Neuronal stem cell (in vitro differentiated cells): ENCODE results near the gene HSP90AA1.
A peak's percentile ranks its signal among the peaks of the same experiment; 100 is the strongest.

ENCODE experiments used
- DNase-seq: peaks from one replicate; pipeline ENCODE4 v3.0.0-alpha.2; 2013; ENCODE audit warnings: low spot score
- H2AFZ ChIP-seq: one replicate; pipeline ENCODE4 v1.6.1; 2013; ENCODE audit warnings: mild to moderate bottlenecking, low read length, inconsistent platforms
- H2AK5ac ChIP-seq: 2 replicates; pipeline ENCODE4 v1.6.1; 2013; ENCODE audit warnings: low read depth, mild to moderate bottlenecking, inconsistent platforms, low read length, moderate library complexity, mixed read lengths
- H2BK120ac ChIP-seq: 2 replicates; pipeline ENCODE4 v1.6.1; 2013; ENCODE audit warnings: low read depth, mild to moderate bottlenecking, inconsistent platforms, low read length, moderate library complexity, mixed read lengths
- H2BK12ac ChIP-seq: one replicate; pipeline ENCODE4 v1.6.1; 2013; ENCODE audit warnings: low read length, inconsistent platforms
- H2BK15ac ChIP-seq: 2 replicates; pipeline ENCODE4 v1.6.1; 2013; ENCODE audit warnings: mild to moderate bottlenecking, low read length, inconsistent platforms, mixed read lengths
- H2BK5ac ChIP-seq: one replicate; pipeline ENCODE4 v1.6.1; 2013; ENCODE audit warnings: inconsistent platforms, mild to moderate bottlenecking, low read length, moderate library complexity
- H3K14ac ChIP-seq: one replicate; pipeline ENCODE4 v1.6.1; 2013; ENCODE audit warnings: low read length, inconsistent platforms
- H3K18ac ChIP-seq: 2 replicates; pipeline ENCODE4 v1.6.1; 2013; ENCODE audit warnings: low read length, inconsistent platforms
- H3K23ac ChIP-seq: 2 replicates; pipeline ENCODE4 v1.6.1; 2013; ENCODE audit warnings: low read depth, mild to moderate bottlenecking, mixed read lengths, low read length, inconsistent platforms; ENCODE audit not compliant: poor library complexity
- H3K27ac ChIP-seq: replicated peaks from 3 replicates; pipeline ENCODE4 v1.5.1; 2013; ENCODE audit warnings: low read length, inconsistent platforms
- H3K27me3 ChIP-seq, 3 experiments: 2 replicates each; pipeline ENCODE4 v1.6.1; 2013; ENCODE audit warnings: low read length in 3 of 3, mild to moderate bottlenecking in 2 of 3, inconsistent platforms in 1 of 3, low read depth in 1 of 3, mixed read lengths in 1 of 3, moderate library complexity in 1 of 3; ENCODE audit not compliant: control insufficient read depth in 3 of 3, insufficient read depth in 3 of 3
- H3K36me3 ChIP-seq, 2 donors: replicated peaks in 1 of 2; 2 replicates each; pipeline ENCODE4 v1.6.1; 2013; ENCODE audit warnings: low read length in 2 of 2; ENCODE audit not compliant: control insufficient read depth in 2 of 2, insufficient read depth in 2 of 2
- H3K4ac ChIP-seq: 2 replicates; pipeline ENCODE4 v1.6.1; 2013; ENCODE audit warnings: inconsistent platforms, mild to moderate bottlenecking, low read length, moderate library complexity
- H3K4me1 ChIP-seq, 2 donors: 1 replicate in 1 of 2; 2 replicates in 1 of 2; pipeline ENCODE4 v1.6.1; 2013; ENCODE audit warnings: low read length in 2 of 2, low read depth in 1 of 2; ENCODE audit not compliant: control insufficient read depth in 2 of 2, insufficient read depth in 1 of 2
- H3K4me2 ChIP-seq: one replicate; pipeline ENCODE4 v1.6.1; 2013; ENCODE audit warnings: mild to moderate bottlenecking, low read length, inconsistent platforms; ENCODE audit not compliant: insufficient read depth, poor library complexity, severe bottlenecking
- H3K4me3 ChIP-seq, 2 donors: 2 replicates each; pipeline ENCODE4 v1.5.1; 2013; ENCODE audit warnings: low read length in 2 of 2, mild to moderate bottlenecking in 2 of 2, inconsistent platforms in 1 of 2, moderate library complexity in 1 of 2
- H3K79me1 ChIP-seq: one replicate; pipeline ENCODE4 v1.6.1; 2013; ENCODE audit warnings: low read depth, mild to moderate bottlenecking, inconsistent platforms, low read length, moderate library complexity
- H3K9ac ChIP-seq: one replicate; pipeline ENCODE4 v1.6.1; 2013; ENCODE audit warnings: mild to moderate bottlenecking, low read depth, low read length, inconsistent platforms; ENCODE audit not compliant: poor library complexity
- H3K9me3 ChIP-seq, 2 donors: replicated peaks in 1 of 2; 2 replicates each; pipeline versions ENCODE3 to v1.6.1; 2013; ENCODE audit warnings: low read length in 2 of 2, mild to moderate bottlenecking in 2 of 2, inconsistent platforms in 1 of 2, low read depth in 1 of 2, mixed read lengths in 1 of 2, moderate library complexity in 1 of 2; ENCODE audit not compliant: control insufficient read depth in 2 of 2, insufficient read depth in 1 of 2
- H4K8ac ChIP-seq: one replicate; pipeline ENCODE4 v1.6.1; 2013; ENCODE audit warnings: low read depth, mild to moderate bottlenecking, inconsistent platforms, low read length, moderate library complexity
- H4K91ac ChIP-seq: one replicate; pipeline ENCODE4 v1.6.1; 2013; ENCODE audit warnings: low read length, low read depth, mild to moderate bottlenecking, inconsistent platforms; ENCODE audit not compliant: poor library complexity
- WGBS, 2 donors: extraction: QIAGEN DNeasy Blood & Tissue Kit; methylation state at CpG; one replicate each; pipeline ENCODE4 v1.1.7; 2013; ENCODE audit warnings: missing lambda C conversion rate in 2 of 2, mixed read lengths in 1 of 2; ENCODE audit not compliant: insufficient read length in 2 of 2, insufficient replicate concordance in 1 of 2; ENCODE audit errors: extremely low coverage in 2 of 2; 5-methylcytosine and 5-hydroxymethylcytosine counted together

Gene HSP90AA1

DNA sequence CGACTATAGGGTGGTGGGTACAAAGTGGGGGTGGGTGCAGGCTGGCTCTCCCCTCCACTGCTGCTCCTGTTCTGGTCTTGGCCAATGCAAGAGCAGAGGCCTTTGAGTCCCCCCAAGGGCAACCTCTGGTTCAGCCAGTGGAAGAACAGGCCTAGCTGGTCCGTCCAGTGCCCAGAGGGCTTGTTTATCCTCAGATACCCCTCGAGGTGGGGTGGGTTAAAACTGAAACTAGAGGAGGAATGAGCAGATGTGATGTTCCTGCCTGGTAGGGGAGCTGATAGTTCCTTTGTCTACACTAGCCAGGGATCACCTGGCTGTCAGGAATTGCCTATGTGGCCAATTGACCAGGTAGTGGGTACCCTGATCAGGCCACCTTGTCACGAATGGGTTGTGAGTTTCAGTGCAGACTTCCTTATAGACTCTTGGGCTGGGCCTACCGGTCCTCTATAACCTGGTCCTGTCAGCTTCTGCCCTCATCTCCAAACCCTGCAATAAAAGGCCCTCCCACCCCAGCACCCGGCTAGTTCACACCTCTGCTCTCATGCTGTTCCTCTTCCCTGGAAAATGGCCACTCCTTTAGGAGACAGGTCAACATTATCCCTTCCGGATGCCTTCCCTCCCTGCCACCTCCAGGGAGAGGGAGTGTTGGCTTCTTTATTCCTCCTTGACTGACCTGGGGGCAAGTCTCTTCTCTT, 10.7 kb upstream of the HSP90AA1 start:
- no peaks in the 10 kb centered on the region for H3K9me3 ChIP-seq
- no peak overlapping the region for H2BK12ac ChIP-seq
- no peak for DNase-seq
- H3K4me3 ChIP-seq: no peak overlapping the region
- no peaks in the 10 kb centered on the region for H3K79me1 ChIP-seq
- H2BK15ac ChIP-seq: no peak overlapping the region
- H3K14ac ChIP-seq: no peak overlapping the region
- H4K8ac ChIP-seq: no peak overlapping the region
- no peak overlapping the region for H2AK5ac ChIP-seq
- H2AFZ ChIP-seq: no peak overlapping the region
- H3K4me1 ChIP-seq: peaks cover 2 to 15% of the 10 kb centered on the region in 2 donors
- peak overlapping the region; percentile 8 for H3K18ac ChIP-seq
- H3K27ac ChIP-seq: no peak overlapping the region
- peak overlapping the region; percentile 26 for H3K23ac ChIP-seq
- no peak overlapping the region for H2BK120ac ChIP-seq
- no peak overlapping the region for H2BK5ac ChIP-seq
- H3K36me3 ChIP-seq: no peaks in the 10 kb centered on the region
- no peak overlapping the region for H3K4ac ChIP-seq
- H3K9ac ChIP-seq: no peak overlapping the region
- no peak overlapping the region for H3K4me2 ChIP-seq
- H4K91ac ChIP-seq: no peak overlapping the region
- WGBS, 2 donors: no CpG with 5 or more reads among the region's 7 CpGs
- peaks cover 0 to 4% (median 0%) of the 10 kb centered on the region in 3 experiments for H3K27me3 ChIP-seq

DNA sequence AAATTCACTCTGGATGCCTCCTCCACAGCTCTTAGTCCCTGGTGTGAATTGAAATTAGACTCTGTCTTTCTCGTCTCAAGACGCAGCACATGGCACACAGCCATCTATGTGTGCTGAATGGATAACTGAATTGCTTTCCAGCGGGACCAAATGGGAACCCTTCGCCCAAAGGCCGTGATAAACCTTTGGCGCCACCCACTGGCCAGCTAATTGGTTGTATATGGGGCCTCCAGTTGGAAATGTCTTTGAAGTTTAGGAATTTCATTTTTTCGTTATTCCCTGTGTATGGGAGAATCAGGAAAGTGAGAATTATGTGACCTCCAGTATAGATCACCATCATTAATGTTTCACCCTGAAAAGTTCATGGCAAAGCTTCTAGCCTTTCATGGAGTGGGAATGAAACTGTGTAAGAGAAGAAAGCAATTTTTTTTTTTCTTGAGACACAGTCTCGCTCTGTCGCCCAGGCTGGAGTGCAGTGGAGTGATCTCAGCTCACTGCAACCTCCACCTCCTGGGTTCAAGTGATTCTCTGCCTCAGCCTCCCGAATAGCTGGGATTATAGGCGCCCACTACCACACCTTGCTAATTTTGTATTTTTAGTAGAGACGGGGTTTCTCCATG, 9.8 kb upstream of the HSP90AA1 start:
- Histone ChIP-seq H3K36me3 (no peaks in the 10 kb centered on the region), H3K4me3 (no peak overlapping the region), H2BK15ac (no peak overlapping the region)

DNA sequence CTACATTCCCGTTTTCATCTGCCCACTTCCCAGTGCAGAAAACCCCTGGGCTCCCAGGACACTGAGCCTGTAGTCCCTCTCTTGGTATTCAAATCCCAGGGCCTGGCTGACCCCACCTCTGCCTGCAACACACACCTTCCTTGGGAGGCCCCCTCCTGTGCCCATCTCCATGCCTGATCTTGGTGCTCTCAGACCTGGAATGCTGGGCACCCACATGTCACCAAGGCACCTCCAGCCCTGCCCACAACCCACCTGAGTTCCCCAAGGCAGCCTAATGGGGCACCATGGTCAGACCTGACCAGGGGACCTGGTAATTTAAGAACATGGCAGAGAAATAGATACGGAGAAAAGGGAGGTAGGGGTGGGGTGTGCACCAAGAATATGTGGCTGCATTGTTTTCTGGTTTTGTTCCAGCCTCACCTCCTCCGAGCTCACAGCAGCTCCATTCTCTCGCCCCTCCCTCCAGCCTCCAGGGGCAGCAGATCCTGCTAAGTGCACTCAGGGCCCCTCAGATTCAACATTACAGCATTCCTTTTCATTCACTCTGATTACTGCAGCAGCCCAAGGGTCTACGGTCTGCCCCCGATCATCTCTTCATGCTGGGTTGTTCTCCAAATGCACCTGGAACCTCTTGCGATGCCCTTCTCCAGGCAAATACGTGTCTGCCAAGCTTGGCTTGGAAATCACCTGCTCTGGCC, 9.2 kb upstream of the HSP90AA1 start:
- no peak overlapping the region for H3K4me3 ChIP-seq
- H2AK5ac ChIP-seq: no peak overlapping the region
- H3K18ac ChIP-seq: peak overlapping the region; percentile 69
- no CpG with 5 or more reads among the region's 8 CpGs for WGBS, 2 donors
- H2BK120ac ChIP-seq: no peak overlapping the region
- H3K4me2 ChIP-seq: no peak overlapping the region
- peaks cover 2 to 15% of the 10 kb centered on the region in 2 donors for H3K4me1 ChIP-seq
- no peaks in the 10 kb centered on the region for H3K79me1 ChIP-seq
- H3K4ac ChIP-seq: no peak overlapping the region
- H3K14ac ChIP-seq: no peak overlapping the region
- no peak overlapping the region for H2BK12ac ChIP-seq
- H3K36me3 ChIP-seq: no peaks in the 10 kb centered on the region
- no peaks in the 10 kb centered on the region for H3K9me3 ChIP-seq
- H4K91ac ChIP-seq: no peak overlapping the region
- H2BK5ac ChIP-seq: no peak overlapping the region
- no peak overlapping the region for H3K23ac ChIP-seq
- DNase-seq: no peak
- no peak overlapping the region for H4K8ac ChIP-seq
- H3K27ac ChIP-seq: no peak overlapping the region
- H3K9ac ChIP-seq: no peak overlapping the region
- H3K27me3 ChIP-seq: peaks cover 0 to 4% (median 0%) of the 10 kb centered on the region in 3 experiments
- H2BK15ac ChIP-seq: no peak overlapping the region
- peak overlapping the region; percentile 71 for H2AFZ ChIP-seq

More for the DNA sequence above, 9.8 kb upstream of the HSP90AA1 start:
- Histone ChIP-seq H2BK12ac (no peak overlapping the region), H3K27ac (no peak overlapping the region), H3K14ac (no peak overlapping the region), H3K9ac (no peak overlapping the region), H2BK120ac (no peak overlapping the region), H4K8ac (no peak overlapping the region), H3K27me3 (peaks cover 0 to 4% (median 0%) of the 10 kb centered on the region in 3 experiments), H3K79me1 (no peaks in the 10 kb centered on the region), H2AK5ac (no peak overlapping the region), H3K4ac (no peak overlapping the region), H3K9me3 (no peaks in the 10 kb centered on the region), H3K18ac (no peak overlapping the region), H2AFZ (peak overlapping the region; percentile 71), H2BK5ac (no peak overlapping the region), H3K4me2 (no peak overlapping the region), H3K23ac (no peak overlapping the region), H4K91ac (no peak overlapping the region), H3K4me1 (peaks cover 2 to 15% of the 10 kb centered on the region in 2 donors)
- WGBS, 2 donors: no CpG with 5 or more reads among the region's 12 CpGs
- DNase-seq: peak; percentile 73
